Tibial artery (tissue), 4 donors: ENCODE measurements around the gene ZEB1.
"Not testable (repeated sequence)": the region's sequence is repeated elsewhere in the genome, so short reads cannot be mapped to it uniquely, and the experiment has no call there.

Experiments used
- DNase-seq, 2 donors: peaks; one replicate each; pipeline ENCODE4 v3.0.0-alpha.2; 2019
- H3K27ac ChIP-seq, 2 donors: fragments of 200-600 bp; sonication (generic) in 1 of 2; 1 replicate in 1 of 2; 2 replicates in 1 of 2; pipeline ENCODE4 v1.5.1; 2018 to 2019; ENCODE audit warnings: mild to moderate bottlenecking in 1 of 2
- H3K27me3 ChIP-seq, 2 donors: fragments of 200-600 bp; sonication (generic) in 1 of 2; one replicate each; pipeline versions ENCODE4 v1.5.1 to v1.6.0; 2016 to 2019
- H3K36me3 ChIP-seq, 3 donors: fragments of 200-600 bp; sonication (generic) in 2 of 3; one replicate each; pipeline ENCODE4 v1.5.1; 2016 to 2019; ENCODE audit warnings: mild to moderate bottlenecking in 2 of 3
- H3K4me1 ChIP-seq, 4 donors: fragments of 200-600 bp; sonication (generic) in 2 of 4; 1 replicate in 3 of 4; 2 replicates in 1 of 4; pipeline ENCODE4 v1.5.1; 2016 to 2019
- H3K4me3 ChIP-seq, 2 donors: fragments of 200-600 bp; sonication (generic) in 1 of 2; 1 replicate in 1 of 2; 2 replicates in 1 of 2; pipeline ENCODE4 v1.5.1; 2018 to 2019; ENCODE audit warnings: mild to moderate bottlenecking in 2 of 2
- H3K9me3 ChIP-seq, 3 donors: fragments of 200-600 bp; sonication (generic) in 1 of 3; one replicate each; pipeline ENCODE4 v1.5.1; 2016 to 2019
- CTCF ChIP-seq, 2 experiments: fragments of 200-600 bp in 1 of 2; fragments of 450-650 bp in 1 of 2; IDR thresholded peaks; one replicate each; pipeline ENCODE4 v1.5.1; 2017 to 2019; ENCODE audit warnings: antibody characterized with exemption in 2 of 2, mild to moderate bottlenecking in 1 of 2, moderate library complexity in 1 of 2
- intact Hi-C: fragments of 100-400 bp; cut with DNase I; formaldehyde crosslinking; loops from one replicate; pipeline ENCODE4 v1.15.0; 2023; ENCODE audit warnings: low total_unique reads

Gene ZEB1

GRCh38 chr10:31426401-31426800 is 107.4 kb downstream of the ZEB1 start:
- no peaks in the 10 kb centered on the region for H3K9me3 ChIP-seq
- H3K4me1 ChIP-seq, result peaks cover 0 to 31% (median 4%) of the 10 kb centered on the region in 4 donors
- no peaks in the 10 kb centered on the region for H3K27me3 ChIP-seq
- no peaks in the 10 kb centered on the region for H3K36me3 ChIP-seq
- H3K4me3 ChIP-seq, result no peak overlapping the region
- TF ChIP-seq CTCF (IDR thresholded peaks at IDR 0.05), result no peak
- intact Hi-C loops, result no loop called here
- H3K27ac ChIP-seq, result peak overlapping the region in 1 of 2 donors; percentile 8
- no peak for DNase-seq

GRCh38 chr10:31427334-31427733 is 108.3 kb downstream of the ZEB1 start:
- H3K36me3 ChIP-seq, H3K4me3 ChIP-seq, H3K27me3 ChIP-seq, H3K27ac ChIP-seq, DNase-seq, intact Hi-C loops, H3K9me3 ChIP-seq: not testable (repeated sequence)
- peaks cover 0 to 22% (median 3%) of the 10 kb centered on the region in 4 donors for H3K4me1 ChIP-seq

- H3K27ac ChIP-seq, H3K4me3 ChIP-seq, H3K27me3 ChIP-seq, H3K9me3 ChIP-seq, intact Hi-C loops, DNase-seq, H3K36me3 ChIP-seq: not testable (repeated sequence)
- H3K4me1 ChIP-seq, result peaks cover 0 to 30% (median 3%) of the 10 kb centered on the region in 4 donors
These were observed 109.5 kb downstream of the ZEB1 start for GRCh38 chr10:31428499-31428898.

GRCh38 chr10:31431021-31431420 is 112.0 kb downstream of the ZEB1 start:
- intact Hi-C loops, result no loop called here
- H3K27me3 ChIP-seq, result no peaks in the 10 kb centered on the region
- H3K4me1 ChIP-seq, result peaks cover 0 to 29% (median 2%) of the 10 kb centered on the region in 4 donors
- TF ChIP-seq CTCF (IDR thresholded peaks at IDR 0.05), result no peak
- no peak overlapping the region for H3K27ac ChIP-seq
- H3K36me3 ChIP-seq, result no peaks in the 10 kb centered on the region
- H3K9me3 ChIP-seq, result peaks cover 0 to 6% (median 0%) of the 10 kb centered on the region in 3 donors
- no peak overlapping the region for H3K4me3 ChIP-seq
- no peak for DNase-seq

- H3K27ac ChIP-seq, result no peak overlapping the region
- H3K4me3 ChIP-seq, result no peak overlapping the region
- H3K36me3 ChIP-seq, result peaks cover 0 to 3% (median 0%) of the 10 kb centered on the region in 3 donors
- no peak for DNase-seq
- intact Hi-C loops, result no loop called here
- H3K9me3 ChIP-seq, result peaks cover 0 to 6% (median 0%) of the 10 kb centered on the region in 3 donors
- H3K4me1 ChIP-seq, result peaks cover 0 to 12% (median 0%) of the 10 kb centered on the region in 4 donors
- no peaks in the 10 kb centered on the region for H3K27me3 ChIP-seq
- no peak for TF ChIP-seq CTCF (IDR thresholded peaks at IDR 0.05)
These were observed 118.9 kb downstream of the ZEB1 start for GRCh38 chr10:31437959-31438358.

GRCh38 chr10:31451766-31452165 is 132.8 kb downstream of the ZEB1 start:
- no peaks in the 10 kb centered on the region for H3K9me3 ChIP-seq
- no peak overlapping the region for H3K27ac ChIP-seq
- no peak for TF ChIP-seq CTCF (IDR thresholded peaks at IDR 0.05)
- no peak for DNase-seq
- H3K36me3 ChIP-seq, result no peaks in the 10 kb centered on the region
- intact Hi-C loops, result no loop called here
- peaks cover 0 to 3% (median 0%) of the 10 kb centered on the region in 4 donors for H3K4me1 ChIP-seq
- no peak overlapping the region for H3K4me3 ChIP-seq
- H3K27me3 ChIP-seq, result no peaks in the 10 kb centered on the region

- Histone ChIP-seq H3K27me3 (no peaks in the 10 kb centered on the region), H3K36me3 (peaks cover 0 to 7% (median 5%) of the 10 kb centered on the region in 3 donors), H3K4me3 (no peak overlapping the region), H3K27ac (no peak overlapping the region), H3K4me1 (peaks cover 0 to 11% (median 3%) of the 10 kb centered on the region in 4 donors), H3K9me3 (no peaks in the 10 kb centered on the region)
- intact Hi-C loops, result no loop called here
- TF ChIP-seq CTCF (IDR thresholded peaks at IDR 0.05), result no peak
- DNase-seq, result no peak
These were observed 137.5 kb downstream of the ZEB1 start for GRCh38 chr10:31456468-31456867.
